Mesendoderm (in vitro differentiated cells): Measurements from ENCODE around the gene ST6GAL2.
A peak's percentile ranks its signal among the peaks of the same experiment; 100 is the strongest.

Experiments
- DNase-seq: peaks from one replicate; pipeline ENCODE4 v3.0.0; 2013
- H2AK5ac ChIP-seq: 2 replicates; pipeline ENCODE4 v1.6.1; 2013; ENCODE audit warnings: low read length, inconsistent platforms
- H2BK120ac ChIP-seq: 2 replicates; pipeline ENCODE4 v1.6.1; 2013; ENCODE audit warnings: low read depth, mild to moderate bottlenecking, low read length, moderate library complexity, mixed read lengths
- H2BK15ac ChIP-seq: replicated peaks from 2 replicates; pipeline ENCODE4 v1.6.1; 2013; ENCODE audit warnings: low read depth, mild to moderate bottlenecking, moderate library complexity
- H2BK5ac ChIP-seq: 2 replicates; pipeline ENCODE4 v1.6.1; 2013; ENCODE audit warnings: low read length, inconsistent platforms
- H3K18ac ChIP-seq: 2 replicates; pipeline ENCODE4 v1.6.1; 2013; ENCODE audit warnings: mild to moderate bottlenecking, low read length, mixed read lengths
- H3K23ac ChIP-seq: one replicate; pipeline ENCODE4 v1.6.1; 2013; ENCODE audit warnings: low read length
- H3K27ac ChIP-seq: 2 replicates; pipeline ENCODE4 v1.5.1; 2013; ENCODE audit warnings: low read depth, mild to moderate bottlenecking, inconsistent platforms, low read length, moderate library complexity
- H3K27me3 ChIP-seq: 2 replicates; pipeline ENCODE4 v1.6.1; 2013; ENCODE audit warnings: low read length, control low read depth, mild to moderate bottlenecking, inconsistent platforms; ENCODE audit not compliant: insufficient read depth, poor library complexity
- H3K36me3 ChIP-seq: 2 replicates; pipeline ENCODE4 v1.6.1; 2013; ENCODE audit warnings: low read length, inconsistent platforms; ENCODE audit not compliant: control insufficient read depth, insufficient read depth
- H3K4ac ChIP-seq: one replicate; pipeline ENCODE4 v1.6.1; 2013; ENCODE audit warnings: low read depth, mild to moderate bottlenecking, low read length, moderate library complexity
- H3K4me1 ChIP-seq: 2 replicates; pipeline ENCODE4 v1.6.1; 2013; ENCODE audit warnings: low read depth, low read length, inconsistent platforms; ENCODE audit not compliant: control insufficient read depth
- H3K4me2 ChIP-seq: 2 replicates; pipeline ENCODE4 v1.6.1; 2013; ENCODE audit warnings: low read length
- H3K4me3 ChIP-seq: 2 replicates; pipeline ENCODE4 v1.5.1; 2013; ENCODE audit warnings: mild to moderate bottlenecking, low read length
- H3K56ac ChIP-seq: one replicate; pipeline ENCODE4 v1.6.1; 2013; ENCODE audit warnings: low read length
- H3K79me1 ChIP-seq: 2 replicates; pipeline ENCODE4 v1.6.1; 2013; ENCODE audit warnings: low read length, inconsistent platforms
- H3K79me2 ChIP-seq: 2 replicates; pipeline ENCODE4 v1.6.1; 2013; ENCODE audit warnings: mild to moderate bottlenecking, low read length; ENCODE audit not compliant: control insufficient read depth, insufficient read depth
- H3K9ac ChIP-seq: 2 replicates; pipeline ENCODE4 v1.6.1; 2013; ENCODE audit warnings: low read length, inconsistent platforms
- H4K5ac ChIP-seq: one replicate; pipeline ENCODE4 v1.6.1; 2013; ENCODE audit warnings: low read length
- H4K8ac ChIP-seq: one replicate; pipeline ENCODE4 v1.6.1; 2013; ENCODE audit warnings: low read depth, mild to moderate bottlenecking, control low read depth, low read length, moderate library complexity
- WGBS: extraction: QIAGEN DNeasy Blood & Tissue Kit; methylation state at CpG from one replicate; pipeline ENCODE4 v1.1.7; 2013; ENCODE audit warnings: low lambda C conversion rate, missing lambda C conversion rate; ENCODE audit not compliant: insufficient coverage; ENCODE audit errors: extremely low coverage; 5-methylcytosine and 5-hydroxymethylcytosine counted together

ST6GAL2 gene

DNA sequence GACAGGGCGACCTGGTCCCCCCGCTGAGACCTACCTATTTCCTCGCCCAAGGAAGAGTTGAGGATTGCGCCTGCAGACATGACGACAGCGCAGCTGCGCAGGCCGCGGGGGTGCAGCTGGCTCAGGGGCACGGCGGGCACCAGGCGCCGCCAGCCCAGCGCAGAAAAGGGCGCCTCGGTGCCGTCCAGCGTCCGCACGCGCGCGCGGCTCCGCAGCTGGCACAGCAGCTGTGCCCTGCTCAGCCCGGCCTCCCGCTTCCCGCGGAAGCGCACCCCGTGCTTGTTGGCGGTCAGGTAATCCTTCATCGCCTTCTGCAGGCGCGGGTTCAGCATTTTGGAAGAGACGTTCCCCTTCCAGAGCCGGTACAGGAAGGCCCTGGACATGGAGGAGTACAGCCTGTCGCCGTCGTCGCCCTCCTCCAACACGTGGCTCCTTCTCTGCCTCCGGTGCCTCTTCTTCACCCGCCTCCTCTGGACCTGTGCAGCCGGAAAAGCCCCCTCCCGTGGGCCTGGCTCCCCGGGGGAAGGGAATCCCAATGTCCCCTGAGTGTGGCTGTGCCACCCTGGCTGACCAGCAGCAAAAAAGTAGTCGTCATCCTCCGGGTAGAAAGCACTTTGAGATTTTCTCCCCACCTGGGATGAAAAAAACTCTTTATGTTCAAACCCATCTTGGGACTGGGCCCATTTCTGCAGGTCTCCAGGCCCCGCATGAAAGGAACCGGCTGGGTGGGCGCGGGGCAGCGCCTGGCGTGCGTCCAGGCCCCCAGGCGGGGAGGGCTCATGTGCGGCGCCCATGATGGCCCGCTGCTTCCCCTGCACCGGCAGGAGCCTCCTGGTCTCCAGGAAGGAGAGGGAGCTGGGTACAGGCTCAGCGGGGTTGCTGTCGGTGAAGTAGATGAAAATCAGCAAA is 42.7 kb downstream of the ST6GAL2 start:
- no peak overlapping the region for H3K4me2 ChIP-seq
- no peak overlapping the region for H3K4me3 ChIP-seq
- no peak overlapping the region for H4K5ac ChIP-seq
- H3K4me1 ChIP-seq = no peaks in the 10 kb centered on the region
- no peak overlapping the region for H2BK15ac ChIP-seq
- no peak overlapping the region for H2BK120ac ChIP-seq
- no peak overlapping the region for H2AK5ac ChIP-seq
- no peak overlapping the region for H3K9ac ChIP-seq
- H3K27me3 ChIP-seq = no peaks in the 10 kb centered on the region
- no peaks in the 10 kb centered on the region for H3K79me2 ChIP-seq
- no peak overlapping the region for H3K18ac ChIP-seq
- H3K79me1 ChIP-seq = no peaks in the 10 kb centered on the region
- no peak overlapping the region for H3K27ac ChIP-seq
- H3K56ac ChIP-seq = no peak overlapping the region
- H3K23ac ChIP-seq = no peak overlapping the region
- DNase-seq = no peak
- no peak overlapping the region for H2BK5ac ChIP-seq
- H4K8ac ChIP-seq = no peak overlapping the region
- no peaks in the 10 kb centered on the region for H3K36me3 ChIP-seq
- no CpG with 5 or more reads among the region's 63 CpGs for WGBS
- no peak overlapping the region for H3K4ac ChIP-seq

DNA sequence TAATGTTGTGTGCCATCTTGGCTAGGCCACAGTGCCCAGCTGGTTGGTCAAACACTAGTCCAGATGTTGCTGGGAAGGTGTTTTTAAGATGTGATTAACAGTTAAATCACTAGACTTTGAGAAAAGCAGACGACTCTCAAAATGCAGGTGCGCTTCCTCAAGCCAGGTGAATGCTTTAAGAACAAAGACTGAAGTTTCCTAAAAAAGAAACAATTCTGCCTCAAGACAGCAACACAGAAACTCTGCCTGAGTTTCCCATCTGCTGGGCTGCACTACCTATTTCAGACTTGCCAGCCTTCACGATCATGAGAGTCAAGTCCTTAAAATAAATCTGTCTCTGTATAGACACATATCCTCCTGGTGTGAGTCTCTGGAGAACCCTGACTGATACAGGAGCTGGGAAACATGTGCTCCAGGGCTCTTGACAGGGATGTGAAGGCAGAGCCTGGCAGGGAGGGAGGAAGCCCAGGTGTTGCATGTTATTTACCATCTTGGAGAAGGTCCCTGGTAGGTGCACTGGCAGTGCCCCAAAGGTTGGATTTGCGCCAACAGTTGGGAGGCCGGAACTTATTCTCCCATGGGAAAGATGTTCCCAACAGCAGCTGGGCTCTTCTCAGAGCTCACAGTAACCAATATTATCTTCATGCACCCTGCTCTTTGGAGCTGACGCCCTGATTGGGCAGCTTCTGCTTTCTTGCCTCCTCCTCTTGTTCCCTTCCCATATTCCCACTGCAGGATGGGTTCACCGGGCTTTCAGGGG is 43.9 kb downstream of the ST6GAL2 start:
- no peaks in the 10 kb centered on the region for H3K79me2 ChIP-seq
- no peak for DNase-seq
- no peaks in the 10 kb centered on the region for H3K79me1 ChIP-seq
- no peak overlapping the region for H3K9ac ChIP-seq
- no peak overlapping the region for H4K5ac ChIP-seq
- no peak overlapping the region for H2BK15ac ChIP-seq
- no peak overlapping the region for H3K4me2 ChIP-seq
- no peaks in the 10 kb centered on the region for H3K36me3 ChIP-seq
- no peak overlapping the region for H3K4ac ChIP-seq
- H3K4me1 ChIP-seq = no peaks in the 10 kb centered on the region
- no peak overlapping the region for H3K4me3 ChIP-seq
- H2BK5ac ChIP-seq = no peak overlapping the region
- H3K23ac ChIP-seq = no peak overlapping the region
- WGBS = no CpG with 5 or more reads among the region's 7 CpGs
- no peak overlapping the region for H3K18ac ChIP-seq
- no peak overlapping the region for H2AK5ac ChIP-seq
- no peak overlapping the region for H2BK120ac ChIP-seq
- no peaks in the 10 kb centered on the region for H3K27me3 ChIP-seq
- H3K56ac ChIP-seq = no peak overlapping the region
- H3K27ac ChIP-seq = no peak overlapping the region
- no peak overlapping the region for H4K8ac ChIP-seq

DNA sequence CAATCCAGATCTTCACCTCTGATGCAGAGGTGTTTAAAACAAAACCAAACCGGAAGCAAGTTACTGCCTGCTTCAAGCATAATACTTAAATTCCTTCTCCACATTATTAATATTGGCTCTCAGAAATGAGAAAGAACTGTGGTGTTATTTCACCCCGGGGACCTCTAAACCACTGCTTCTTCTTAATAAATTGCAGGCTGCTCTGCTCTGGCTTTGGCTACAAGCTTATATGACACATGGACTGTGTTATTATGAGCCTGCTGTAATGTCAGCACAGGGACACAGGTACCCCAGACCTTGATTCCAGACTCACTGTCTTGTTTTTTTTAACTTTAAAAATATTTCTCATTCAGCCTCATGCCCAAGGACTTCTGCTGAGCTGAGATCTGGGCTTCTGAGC is 45.1 kb downstream of the ST6GAL2 start:
- Histone ChIP-seq H3K79me2 (no peaks in the 10 kb centered on the region), H3K27ac (no peak overlapping the region), H3K4me3 (no peak overlapping the region), H2BK120ac (no peak overlapping the region), H3K79me1 (no peaks in the 10 kb centered on the region), H2AK5ac (no peak overlapping the region), H3K36me3 (no peaks in the 10 kb centered on the region), H2BK15ac (no peak overlapping the region), H2BK5ac (no peak overlapping the region), H4K8ac (no peak overlapping the region), H3K4me1 (no peaks in the 10 kb centered on the region), H3K27me3 (no peaks in the 10 kb centered on the region), H3K18ac (no peak overlapping the region), H3K4ac (no peak overlapping the region), H3K9ac (no peak overlapping the region), H4K5ac (no peak overlapping the region), H3K23ac (no peak overlapping the region), H3K56ac (no peak overlapping the region), H3K4me2 (no peak overlapping the region)
- WGBS = no CpG with 5 or more reads among the region's 2 CpGs
- DNase-seq = no peak

DNA sequence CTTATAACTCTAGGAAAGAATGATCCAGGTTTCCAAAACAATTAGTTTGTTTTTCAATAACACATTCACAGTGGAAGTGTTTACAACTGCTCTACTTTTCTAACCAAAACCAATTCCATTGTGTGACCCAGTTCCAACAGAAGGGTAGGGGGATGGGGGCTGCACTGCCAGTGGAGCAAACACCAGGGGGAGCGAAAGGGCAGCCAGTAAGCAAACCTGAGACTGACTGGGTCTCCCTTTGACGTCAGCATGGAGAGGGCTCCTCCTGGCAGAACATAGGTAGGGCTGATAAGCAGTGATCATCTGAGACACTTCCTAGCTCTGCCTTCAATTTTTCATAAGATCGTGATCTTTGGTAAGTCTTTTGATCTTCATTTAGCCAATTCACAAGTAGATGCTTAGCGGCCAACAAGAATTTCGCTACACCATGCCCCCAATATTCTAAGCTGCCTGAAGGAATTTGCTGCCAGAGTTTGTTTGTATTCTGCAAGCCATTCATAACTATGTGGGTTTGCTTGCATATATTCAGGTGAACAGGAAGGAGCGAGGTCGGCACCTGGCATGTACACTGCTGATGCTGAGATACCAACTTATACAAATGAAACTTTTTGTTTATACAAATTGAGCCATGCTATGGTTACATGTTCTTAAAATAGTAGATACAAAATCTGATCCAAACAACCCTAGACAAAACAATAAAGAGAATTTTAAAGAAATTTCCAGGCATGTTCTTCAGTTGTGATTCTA is 45.9 kb downstream of the ST6GAL2 start:
- no peaks in the 10 kb centered on the region for H3K79me1 ChIP-seq
- no peak overlapping the region for H3K56ac ChIP-seq
- H2BK5ac ChIP-seq = no peak overlapping the region
- H3K4me2 ChIP-seq = no peak overlapping the region
- no peaks in the 10 kb centered on the region for H3K36me3 ChIP-seq
- no peak overlapping the region for H2BK120ac ChIP-seq
- no peaks in the 10 kb centered on the region for H3K27me3 ChIP-seq
- H3K9ac ChIP-seq = no peak overlapping the region
- DNase-seq = peak; percentile 89
- no peak overlapping the region for H3K27ac ChIP-seq
- H3K4me1 ChIP-seq = no peaks in the 10 kb centered on the region
- no peak overlapping the region for H3K4ac ChIP-seq
- H3K79me2 ChIP-seq = no peaks in the 10 kb centered on the region
- H3K23ac ChIP-seq = no peak overlapping the region
- no peak overlapping the region for H3K18ac ChIP-seq
- no peak overlapping the region for H3K4me3 ChIP-seq
- WGBS = no CpG with 5 or more reads among the region's 7 CpGs
- H4K8ac ChIP-seq = no peak overlapping the region
- no peak overlapping the region for H2AK5ac ChIP-seq
- H4K5ac ChIP-seq = no peak overlapping the region
- H2BK15ac ChIP-seq = no peak overlapping the region

DNA sequence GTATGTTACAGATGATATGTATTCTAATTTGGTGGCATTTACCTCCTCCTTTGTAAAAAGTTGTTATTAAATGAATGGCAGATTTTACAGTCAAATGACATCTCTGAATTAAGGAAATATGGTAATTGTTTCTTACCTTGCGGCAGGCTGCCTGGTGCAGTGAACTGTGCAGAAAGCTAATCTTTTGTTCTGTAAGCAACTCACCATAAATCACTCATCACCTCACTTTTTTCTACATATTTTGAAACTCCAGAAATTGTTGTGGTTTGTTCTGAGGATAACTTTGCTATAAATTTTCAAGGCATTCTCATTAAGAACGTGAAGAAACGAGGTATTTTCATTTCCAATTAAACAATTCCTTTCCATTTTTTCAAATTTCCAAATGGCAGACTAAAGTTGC is 52.7 kb downstream of the ST6GAL2 start:
- Histone ChIP-seq H4K5ac (no peak overlapping the region), H3K4ac (no peak overlapping the region), H3K27me3 (no peaks in the 10 kb centered on the region), H3K56ac (no peak overlapping the region), H3K9ac (no peak overlapping the region), H3K4me3 (no peak overlapping the region), H2BK15ac (no peak overlapping the region), H3K4me2 (no peak overlapping the region), H3K23ac (no peak overlapping the region), H2BK5ac (no peak overlapping the region), H2BK120ac (no peak overlapping the region), H3K79me1 (no peaks in the 10 kb centered on the region), H4K8ac (no peak overlapping the region), H3K79me2 (no peaks in the 10 kb centered on the region), H3K4me1 (no peaks in the 10 kb centered on the region), H3K36me3 (no peaks in the 10 kb centered on the region), H3K18ac (no peak overlapping the region), H3K27ac (no peak overlapping the region), H2AK5ac (no peak overlapping the region)
- WGBS = no CpG with 5 or more reads among the region's 3 CpGs
- DNase-seq = no peak
